Kidney capillary endothelial cell (primary cell): ENCODE data around the gene HMGN4.

ENCODE experiments used
- DNase-seq: peaks from one replicate; pipeline ENCODE4 v3.0.0-alpha.2; 2018; ENCODE audit warnings: low spot score

Gene HMGN4

DNA sequence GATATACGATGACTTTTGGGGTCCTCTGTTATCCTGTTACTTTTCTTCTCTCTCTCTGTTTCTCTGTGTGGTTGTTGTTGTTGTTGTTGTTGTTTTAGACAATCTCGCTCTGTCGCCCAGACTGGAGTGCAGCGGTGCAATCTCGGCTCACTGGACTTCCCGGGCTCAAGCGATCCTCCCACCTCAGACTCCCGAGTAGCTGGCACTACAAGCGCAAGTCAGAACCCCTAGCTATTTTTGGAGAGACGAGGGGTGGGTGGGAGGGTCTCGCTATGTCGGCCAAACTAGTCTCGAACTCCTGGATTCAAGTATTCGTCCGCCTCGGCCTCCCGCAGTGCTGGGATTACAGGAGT is 39.5 kb downstream of the HMGN4 start:
- no peak for DNase-seq

DNA sequence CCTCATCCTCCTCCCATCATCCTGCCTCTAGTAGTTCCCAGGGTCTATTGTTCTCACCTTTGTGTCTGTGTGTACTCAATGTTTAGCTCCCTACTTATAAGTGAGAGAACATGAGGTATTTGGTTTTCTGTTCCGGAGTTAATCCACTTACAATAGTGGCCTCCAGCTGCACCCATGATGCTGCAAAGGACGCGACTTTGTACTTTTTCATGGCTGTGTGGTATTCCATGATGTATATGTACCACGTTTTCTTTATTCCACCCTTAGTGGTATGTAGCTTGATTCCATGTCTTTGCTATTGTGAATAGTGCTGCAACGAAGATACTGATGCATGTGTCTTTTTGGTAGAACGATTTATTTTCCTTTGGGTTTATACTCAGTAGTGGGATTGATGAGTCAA is 40.1 kb downstream of the HMGN4 start:
- no peak for DNase-seq

DNA sequence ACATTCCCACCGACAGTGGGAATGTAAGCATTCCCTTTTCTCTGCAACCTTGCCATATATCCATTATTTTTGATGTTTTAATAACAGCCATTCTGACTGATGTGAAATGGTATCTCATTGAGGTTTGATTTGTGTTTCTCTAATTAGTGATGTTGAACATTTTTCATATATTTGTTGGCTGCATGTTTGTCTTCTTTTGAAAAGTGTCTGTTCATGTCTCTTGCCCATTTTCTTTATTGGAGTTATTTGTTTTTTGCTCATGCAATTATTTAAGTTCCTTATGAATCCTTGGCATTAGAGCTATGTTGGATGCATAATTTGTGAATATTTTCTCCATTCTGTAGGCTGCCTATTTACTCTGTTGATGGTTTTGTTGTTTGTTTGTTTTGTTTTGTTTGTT is 40.6 kb downstream of the HMGN4 start:
- no peak for DNase-seq

DNA sequence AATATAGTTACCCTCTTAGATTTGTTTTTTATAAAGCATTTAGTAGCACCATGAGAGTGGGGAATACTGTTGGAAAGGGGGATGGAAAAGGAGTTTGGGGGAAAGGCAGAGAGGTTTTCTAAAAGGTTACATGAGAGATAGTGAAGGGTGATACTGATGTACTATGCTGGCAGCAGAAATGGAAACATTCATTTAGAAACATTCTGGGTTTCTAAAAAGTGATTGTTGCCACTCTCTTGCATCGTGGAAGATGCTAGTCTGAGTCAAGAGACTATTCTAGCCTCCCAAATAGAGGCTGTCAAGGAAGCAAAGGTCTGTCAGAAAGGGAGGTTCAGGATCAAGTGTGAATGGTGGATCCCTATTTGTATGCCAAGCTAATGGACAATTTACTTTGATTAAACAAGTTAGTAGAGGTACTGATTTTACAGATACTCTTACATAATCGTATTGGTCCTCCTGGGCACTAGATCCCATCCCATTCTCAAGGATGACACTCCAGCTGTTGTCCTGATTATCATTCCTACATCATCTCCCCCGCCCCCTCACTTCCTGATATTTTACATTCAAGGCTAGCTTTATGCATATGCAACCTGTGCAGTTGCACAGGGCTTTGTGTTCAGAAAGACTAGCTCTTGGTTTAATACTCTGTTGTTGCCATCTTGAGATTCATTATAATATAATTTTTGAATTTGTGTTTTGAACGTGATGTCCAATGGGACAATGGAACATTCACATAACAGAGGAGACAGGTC is 43.2 kb downstream of the HMGN4 start:
- no peak for DNase-seq

DNA sequence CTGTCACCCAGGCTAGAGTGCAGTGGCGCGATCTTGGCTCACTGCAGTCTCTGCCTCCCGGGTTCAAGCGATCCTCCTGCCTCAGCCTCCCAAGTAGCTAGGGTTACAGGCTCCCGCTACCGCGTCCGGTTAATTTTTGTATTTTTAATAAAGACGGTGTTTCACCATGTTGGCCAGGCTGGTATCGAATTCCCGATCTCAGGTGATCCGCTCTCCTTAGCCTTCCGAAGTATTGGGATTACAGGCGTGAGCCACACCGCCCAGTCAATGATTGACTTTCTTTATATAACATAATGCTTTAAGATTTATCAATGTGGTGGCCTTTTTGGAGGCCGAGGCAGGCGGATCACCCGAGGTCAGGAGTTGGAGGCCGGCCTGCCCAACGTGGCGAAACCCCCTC is 50.8 kb downstream of the HMGN4 start:
- no peak for DNase-seq

DNA sequence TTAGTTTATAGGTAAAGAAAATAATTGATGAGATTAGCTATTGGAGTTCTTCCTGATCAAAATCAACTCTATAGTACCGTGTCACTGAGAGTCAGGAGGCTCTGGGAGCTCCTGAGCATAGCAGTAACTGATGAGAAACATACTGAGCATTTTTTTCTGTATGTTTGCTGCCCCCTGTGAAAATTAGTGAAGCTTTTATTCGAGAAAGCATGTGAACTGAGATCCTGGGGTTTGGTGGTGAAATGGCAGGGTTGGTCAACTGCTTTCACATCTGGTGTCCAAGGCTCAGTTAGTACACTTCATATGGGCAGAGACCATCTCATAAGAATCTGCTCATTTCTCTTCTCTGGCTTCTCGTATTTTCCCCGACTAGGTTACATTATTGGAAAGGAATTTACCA is 54.5 kb downstream of the HMGN4 start:
- DNase-seq = no peak

DNA sequence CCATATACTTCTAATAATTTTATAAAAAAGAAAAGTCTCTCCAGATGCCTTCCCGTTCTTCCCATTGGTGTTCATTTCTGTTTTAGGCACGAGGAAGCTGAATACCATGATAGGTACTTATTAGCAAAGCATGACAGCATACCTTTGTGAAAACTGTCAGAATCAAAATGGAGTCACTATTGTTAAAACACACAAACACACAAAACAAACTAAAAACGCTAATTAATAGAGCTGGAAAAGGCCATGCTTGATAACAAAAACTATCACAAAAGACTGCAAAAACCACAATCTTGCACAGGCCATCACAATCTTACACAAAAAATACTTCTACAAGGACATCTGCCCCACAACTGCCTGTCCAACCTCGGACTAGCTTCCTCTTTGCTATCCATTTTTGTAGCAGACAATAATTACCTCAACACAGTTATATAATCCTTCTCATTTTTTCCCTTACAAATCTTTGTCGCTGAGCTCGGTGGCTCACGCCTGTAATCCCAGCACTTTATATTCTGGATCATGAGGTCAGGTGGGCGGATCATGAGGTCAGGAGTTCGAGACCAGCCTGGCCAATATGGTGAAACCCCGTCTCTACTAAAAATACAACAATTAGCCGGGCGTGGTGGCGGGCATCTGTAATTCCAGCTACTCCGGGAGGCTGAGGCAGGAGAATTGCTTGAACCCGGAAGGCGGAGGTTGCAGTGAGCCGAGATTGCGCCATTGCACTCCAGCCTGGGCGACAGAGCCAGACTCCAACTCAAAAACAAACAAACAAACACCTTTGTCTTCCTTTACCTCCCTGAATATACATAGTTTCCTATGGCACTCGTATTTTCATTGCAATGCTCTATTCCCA is 55.3 kb downstream of the HMGN4 start:
- DNase-seq = no peak

DNA sequence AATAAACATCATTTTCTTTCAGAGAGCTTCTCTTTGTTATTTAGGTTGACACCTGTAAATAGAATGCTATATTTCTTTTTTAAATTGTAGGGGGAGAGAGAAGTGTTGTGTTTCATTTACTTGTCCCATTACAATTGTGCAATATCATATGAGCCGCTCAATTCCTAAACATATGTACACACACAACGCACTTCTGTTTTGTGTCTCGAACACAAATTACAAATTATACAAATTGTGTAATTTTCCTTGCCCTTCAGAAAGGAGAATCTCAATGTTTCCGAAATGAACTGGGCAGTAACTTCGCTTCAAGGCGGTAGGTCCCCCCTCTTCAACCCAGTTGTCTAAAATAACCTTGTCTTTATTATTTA is 55.9 kb downstream of the HMGN4 start:
- no peak for DNase-seq

DNA sequence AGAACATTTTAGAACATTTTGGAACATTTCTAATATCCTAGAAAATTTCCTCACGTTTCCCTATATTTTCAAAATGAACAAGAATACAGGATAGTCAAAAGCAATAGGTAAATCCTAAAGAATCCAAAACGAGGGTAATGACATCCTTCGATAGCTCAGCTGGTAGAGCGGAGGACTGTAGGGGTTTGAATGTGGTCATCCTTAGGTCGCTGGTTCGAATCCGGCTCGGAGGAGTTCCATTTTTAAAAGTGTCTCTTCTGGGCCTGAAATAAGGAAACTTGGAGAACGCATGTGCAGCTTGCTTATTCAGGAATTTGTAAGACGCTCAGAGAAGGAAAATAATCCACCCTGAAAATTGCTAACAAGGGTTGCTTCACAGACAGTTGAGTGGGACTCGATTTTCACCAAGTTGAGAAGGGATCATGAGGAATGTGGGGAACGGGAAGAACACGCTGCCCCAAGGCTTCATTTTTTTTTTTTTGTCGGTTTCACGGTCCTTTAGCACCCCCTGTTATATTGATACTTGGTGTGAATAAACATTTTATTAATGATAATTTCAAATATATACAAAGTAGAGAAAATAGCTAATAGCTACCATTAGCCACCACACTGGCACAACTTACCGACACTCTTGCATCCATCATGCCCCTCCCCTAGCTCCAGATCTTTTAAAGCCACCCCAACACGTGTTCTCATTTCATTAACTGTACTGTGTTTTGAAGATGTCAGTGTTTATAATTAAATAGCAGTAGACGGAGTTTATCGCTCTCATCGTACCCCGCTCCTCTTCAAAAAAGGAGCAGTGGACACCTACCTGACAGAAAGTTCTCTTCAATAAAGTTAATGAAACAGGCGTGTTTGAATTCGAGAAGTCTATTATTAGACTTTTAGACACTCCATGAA is 56.8 kb downstream of the HMGN4 start:
- DNase-seq = peak; percentile 70

DNA sequence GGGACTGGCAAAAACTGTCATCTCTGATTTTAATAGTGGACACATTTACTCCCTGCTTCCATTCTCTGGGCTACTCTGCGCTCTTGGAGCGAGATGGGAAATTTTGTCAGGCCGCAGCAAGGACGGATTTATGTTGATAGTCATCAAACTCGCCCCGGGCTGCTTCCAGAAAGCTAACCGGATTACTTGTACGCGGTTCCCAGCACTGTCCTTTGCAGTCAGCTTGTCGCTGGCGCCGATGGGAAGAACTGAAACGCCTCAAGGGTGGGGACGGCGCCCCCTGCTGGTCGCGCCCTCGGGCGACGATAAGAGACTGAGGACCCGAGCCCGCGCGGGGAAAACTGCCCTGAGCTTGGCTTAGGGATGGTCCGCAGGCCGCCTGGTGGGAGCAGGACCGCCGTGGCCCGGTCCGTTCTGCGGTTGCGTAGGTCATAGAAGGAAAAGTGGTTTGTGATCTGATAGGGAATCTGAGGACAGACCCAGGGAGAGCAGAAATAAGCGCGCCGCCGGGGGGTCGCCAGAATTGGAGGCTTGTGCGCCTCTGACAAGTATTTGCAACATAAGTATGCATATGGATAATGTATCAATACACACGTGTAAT is 57.6 kb downstream of the HMGN4 start:
- peak; percentile 90 for DNase-seq
